Subcutaneous adipose tissue (tissue), 4 donors: Measurements from ENCODE around the gene PDE11A. TPM values are rescaled to one million over a fixed set of nuclear protein-coding genes. Genes with fewer than 3 reads are reported as not detected.

Experiments
- total RNA-seq, 4 donors: library from RNA; depleted of rRNA; stranded (reverse); fragments of >200 nt; gene quantifications; one replicate each; pipeline ENCODE4 v1.1.0, GENCODE V29; 2016
- TF ChIP-seq, protein P1 (sequence below): fragments of 450-650 bp; IDR thresholded peaks from one replicate; pipeline ENCODE4 v1.5.1; 2016; ENCODE audit warnings: low read depth, mild to moderate bottlenecking, control low read depth, antibody characterized with exemption, moderate library complexity

The PDE11A gene
- 1 to 10 TPM in 2 of 4 donors, under 1 TPM in 1, not detected in 1; 0.33 to 1.2 (median 1.1) TPM for total RNA-seq

DNA sequence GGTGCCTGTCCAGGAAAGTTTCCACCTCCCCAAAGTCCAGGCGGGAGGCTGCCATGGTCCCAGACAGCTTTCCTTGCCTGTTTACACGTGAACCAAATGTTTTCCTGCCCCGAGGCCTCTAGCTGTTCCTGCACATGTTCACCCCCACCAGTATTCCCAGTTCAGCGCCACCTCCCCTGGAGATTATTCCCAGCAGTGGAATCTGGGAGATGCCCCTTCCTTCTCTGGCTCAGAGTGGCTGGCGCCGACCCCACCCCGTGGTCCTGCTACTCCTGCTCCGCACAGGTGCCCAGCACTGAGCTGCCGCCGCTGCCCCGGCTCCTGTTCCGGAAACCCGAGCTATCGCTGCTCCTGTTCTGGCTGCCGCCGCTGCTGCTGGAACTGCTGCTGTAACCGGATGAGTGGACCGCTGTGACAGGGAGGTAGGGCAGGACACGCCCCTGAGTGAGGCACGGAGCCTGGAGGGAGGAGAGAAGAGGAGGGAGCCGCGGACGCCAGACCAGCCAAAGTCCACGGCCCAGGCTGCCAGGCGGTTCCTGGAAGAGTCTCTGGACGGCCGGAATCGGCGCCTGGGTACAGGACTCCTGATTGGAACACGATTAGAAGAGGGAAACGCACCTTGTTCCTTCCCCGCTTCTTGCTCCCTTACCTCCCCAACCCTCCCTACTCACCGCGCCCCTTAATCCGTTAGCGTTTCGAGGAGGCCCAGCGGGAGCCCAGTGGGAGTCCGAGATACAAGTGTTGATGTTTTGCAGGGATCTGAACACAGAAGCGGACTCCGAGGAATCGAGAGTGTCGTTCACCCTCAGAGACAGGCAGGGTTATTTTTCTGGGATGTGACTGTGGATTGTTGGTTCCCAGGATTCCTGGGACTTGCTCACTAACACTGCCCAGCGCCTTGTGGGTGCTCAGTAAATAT is at the start of gene PDE11A:
Gene PDE11A, minus strand, starts transcription at position 395 of the 919 bp plus-strand sequence. Its CDS starts 340 bp downstream, at position 55.
- TF ChIP-seq, protein P1, sequence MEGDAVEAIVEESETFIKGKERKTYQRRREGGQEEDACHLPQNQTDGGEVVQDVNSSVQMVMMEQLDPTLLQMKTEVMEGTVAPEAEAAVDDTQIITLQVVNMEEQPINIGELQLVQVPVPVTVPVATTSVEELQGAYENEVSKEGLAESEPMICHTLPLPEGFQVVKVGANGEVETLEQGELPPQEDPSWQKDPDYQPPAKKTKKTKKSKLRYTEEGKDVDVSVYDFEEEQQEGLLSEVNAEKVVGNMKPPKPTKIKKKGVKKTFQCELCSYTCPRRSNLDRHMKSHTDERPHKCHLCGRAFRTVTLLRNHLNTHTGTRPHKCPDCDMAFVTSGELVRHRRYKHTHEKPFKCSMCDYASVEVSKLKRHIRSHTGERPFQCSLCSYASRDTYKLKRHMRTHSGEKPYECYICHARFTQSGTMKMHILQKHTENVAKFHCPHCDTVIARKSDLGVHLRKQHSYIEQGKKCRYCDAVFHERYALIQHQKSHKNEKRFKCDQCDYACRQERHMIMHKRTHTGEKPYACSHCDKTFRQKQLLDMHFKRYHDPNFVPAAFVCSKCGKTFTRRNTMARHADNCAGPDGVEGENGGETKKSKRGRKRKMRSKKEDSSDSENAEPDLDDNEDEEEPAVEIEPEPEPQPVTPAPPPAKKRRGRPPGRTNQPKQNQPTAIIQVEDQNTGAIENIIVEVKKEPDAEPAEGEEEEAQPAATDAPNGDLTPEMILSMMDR: no peak

DNA sequence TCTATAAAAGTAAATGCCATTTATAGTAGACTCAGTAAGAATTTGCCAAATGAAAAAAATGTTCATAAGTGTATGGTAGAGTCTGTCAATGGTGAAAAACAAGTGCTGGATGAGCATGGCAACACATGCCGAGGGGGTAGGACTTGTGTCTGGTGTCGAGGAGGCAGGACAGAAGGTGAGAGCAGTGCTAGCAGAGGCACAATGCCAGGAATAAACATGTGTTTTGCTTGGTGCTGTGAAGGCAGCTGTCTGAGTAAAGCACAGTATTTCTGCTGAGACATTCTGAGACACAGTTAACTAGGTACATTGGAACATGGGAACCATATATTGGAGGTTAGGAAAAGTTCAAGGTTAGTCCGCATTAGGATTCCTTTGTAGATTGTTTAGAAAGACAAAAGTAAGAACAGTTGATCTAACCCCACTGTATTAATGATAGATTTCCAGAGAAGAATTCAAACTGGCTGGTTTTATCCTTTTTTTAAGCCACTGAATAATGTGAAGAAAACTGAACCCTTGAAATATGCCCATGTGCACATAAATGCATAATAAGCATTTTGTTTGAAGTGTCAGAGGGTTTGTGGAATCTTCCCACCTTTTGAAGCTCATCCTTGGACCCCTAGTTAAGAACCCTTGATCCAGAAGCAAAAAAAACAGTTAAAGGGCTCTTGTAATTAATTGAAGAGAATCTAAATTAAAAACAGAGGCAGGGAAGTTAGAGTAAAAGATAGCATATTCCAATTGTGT is 46.8 kb upstream of the PDE11A start:
- TF ChIP-seq, protein P1: no peak

DNA sequence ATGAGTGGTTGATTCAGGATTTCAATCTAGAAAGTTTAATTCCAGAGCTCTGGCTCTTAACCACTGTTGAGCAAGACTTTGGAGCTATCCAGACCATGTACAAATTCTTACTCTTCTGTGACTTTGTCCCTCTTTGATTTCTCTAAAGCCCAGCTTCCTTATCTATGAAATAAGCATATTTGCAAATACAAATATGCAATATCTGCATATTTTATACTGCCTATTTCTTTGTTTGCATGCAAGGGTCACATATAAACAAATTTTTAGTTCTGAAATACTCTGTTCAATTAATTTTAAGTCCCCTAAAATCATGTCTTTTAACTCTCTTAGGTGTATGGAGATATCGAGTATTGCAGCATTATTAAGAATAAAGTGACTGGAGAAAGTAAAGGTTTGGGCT is 45.1 kb upstream of the PDE11A start:
- TF ChIP-seq, protein P1: no peak

DNA sequence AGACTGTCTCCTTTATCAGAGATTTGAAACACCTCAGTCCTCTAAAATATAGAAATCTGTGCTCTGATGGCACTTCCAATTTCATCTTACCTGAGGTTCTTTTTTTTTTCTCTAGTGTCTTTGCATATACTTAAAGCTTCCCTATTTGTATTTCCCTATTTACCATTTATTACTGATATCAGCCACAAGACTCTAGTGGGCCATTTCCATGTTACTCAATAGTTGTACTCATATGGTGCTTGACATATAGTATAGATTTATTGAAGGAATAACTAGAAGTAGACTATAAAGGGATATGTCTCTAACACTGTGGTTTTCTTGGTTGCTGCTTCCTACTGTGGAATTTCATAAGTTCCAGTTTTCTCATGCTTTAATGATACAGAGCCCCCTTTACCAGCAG is 42.7 kb upstream of the PDE11A start:
- TF ChIP-seq, protein P1: no peak

DNA sequence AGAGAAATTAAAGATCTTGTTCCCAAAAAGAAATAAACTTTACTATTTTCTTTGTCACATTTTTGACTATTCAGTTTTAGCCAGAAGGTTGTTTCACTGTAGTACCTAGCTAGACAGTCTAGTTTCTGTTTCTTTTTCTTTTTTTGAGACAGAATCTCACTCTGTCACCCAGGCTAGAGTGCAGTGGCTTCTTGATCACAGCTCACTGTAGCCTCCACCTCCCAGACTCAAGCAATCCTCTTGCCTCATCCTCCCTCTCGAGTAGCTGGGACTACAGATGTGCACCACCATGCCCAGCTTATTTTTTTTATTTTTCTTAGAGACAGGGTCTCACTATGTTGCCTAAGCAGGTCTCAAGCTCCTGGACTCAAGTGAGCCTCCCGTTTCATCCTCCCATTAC is 41.9 kb upstream of the PDE11A start:
- TF ChIP-seq, protein P1: no peak

DNA sequence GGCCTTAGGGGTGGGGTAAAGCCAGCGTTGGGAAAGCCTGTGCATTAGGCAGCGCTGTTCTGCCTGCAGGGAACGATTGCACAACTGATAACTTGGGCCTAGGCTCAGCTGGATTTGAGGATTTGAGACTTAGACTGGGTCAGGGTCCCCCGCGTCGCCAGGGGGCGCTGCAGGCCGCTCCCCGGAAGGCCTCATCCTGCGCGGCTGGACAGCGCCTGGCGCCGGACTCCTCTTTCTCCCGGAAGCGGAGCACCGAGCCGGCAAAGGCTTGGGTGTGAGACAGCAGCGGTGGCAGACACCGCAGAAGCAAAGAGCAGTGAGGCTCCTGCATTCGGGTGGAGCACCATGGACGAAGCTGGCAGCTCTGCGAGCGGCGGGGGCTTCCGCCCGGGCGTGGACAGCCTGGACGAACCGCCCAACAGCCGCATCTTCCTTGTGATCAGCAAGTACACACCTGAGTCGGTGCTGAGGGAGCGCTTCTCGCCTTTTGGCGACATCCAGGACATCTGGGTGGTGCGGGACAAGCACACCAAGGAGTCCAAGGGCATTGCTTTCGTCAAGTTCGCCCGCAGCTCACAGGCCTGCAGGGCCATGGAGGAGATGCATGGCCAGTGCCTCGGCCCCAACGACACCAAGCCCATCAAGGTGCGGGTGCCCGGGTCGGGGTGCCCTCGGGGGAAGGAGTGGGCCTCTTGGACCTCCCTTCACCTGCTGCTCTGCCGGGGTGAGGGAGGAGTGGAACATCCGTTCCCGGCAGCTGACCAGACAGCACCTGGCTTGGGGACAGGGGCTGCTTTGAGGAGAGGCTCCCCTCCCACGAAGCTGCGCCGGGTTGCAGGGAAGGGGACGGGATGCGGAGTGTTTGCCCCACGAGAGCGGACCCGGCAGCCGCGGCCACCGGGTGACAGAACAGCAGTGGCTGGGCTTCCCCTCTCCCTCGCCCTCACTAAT is 39.9 kb upstream of the PDE11A start, which contains the start of gene RBM45:
Gene RBM45, plus strand, starts transcription at position 236 of the 951 bp plus-strand sequence. Its CDS starts 110 bp downstream, at position 346.
- TF ChIP-seq, protein P1: no peak
